HG03045 (cell line): ENCODE results near the gene RPL41.
"Not testable (repeated sequence)": the region's sequence is repeated elsewhere in the genome, so short reads cannot be mapped to it uniquely, and the experiment has no call there.

Experiments
- ATAC-seq: cut with Tn5 transposase; IDR thresholded peaks from one replicate; pipeline ENCODE4 v1.9.1; 2021; ENCODE audit warnings: mild to moderate bottlenecking, moderate library complexity; ENCODE audit not compliant: unreplicated experiment

RPL41 gene

GRCh38 chr12:56102683-56103065, 13.8 kb upstream of the RPL41 start:
- ATAC-seq, result no peak

GRCh38 chr12:56103066-56103711, 13.2 kb upstream of the RPL41 start:
- ATAC-seq, result no peak

GRCh38 chr12:56103823-56104108, 12.7 kb upstream of the RPL41 start:
- ATAC-seq, result no peak

DNA sequence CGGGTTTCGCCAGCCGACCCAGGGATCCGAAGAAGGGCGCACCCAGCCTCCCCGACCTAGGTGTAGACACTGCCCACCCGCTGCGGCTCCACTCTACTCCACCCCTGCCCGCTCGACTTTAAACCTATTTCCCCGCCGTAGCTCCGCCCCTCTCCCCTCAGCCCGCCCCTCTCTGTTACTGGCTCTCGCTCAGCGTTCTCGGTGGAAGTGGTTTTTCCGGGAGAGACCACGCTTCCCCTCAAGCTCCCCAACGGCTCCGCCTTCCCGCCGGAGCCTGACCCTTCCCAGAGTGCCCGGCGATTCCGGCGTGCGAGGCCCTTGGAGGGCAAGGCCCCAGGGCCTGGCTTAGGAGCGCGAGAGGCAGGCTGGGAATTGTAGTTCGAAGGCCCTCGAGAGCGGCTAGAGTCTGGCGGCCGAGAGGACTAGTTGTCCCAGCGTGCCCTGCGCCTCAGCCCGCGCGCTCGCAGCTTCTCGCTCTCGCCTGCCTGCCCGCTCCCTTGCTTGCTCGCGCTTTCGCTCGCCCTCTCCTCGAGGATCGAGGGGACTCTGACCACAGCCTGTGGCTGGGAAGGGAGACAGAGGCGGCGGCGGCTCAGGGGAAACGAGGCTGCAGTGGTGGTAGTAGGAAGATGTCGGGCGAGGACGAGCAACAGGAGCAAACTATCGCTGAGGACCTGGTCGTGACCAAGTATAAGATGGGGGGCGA, 12.2 kb upstream of the RPL41 start, which contains the start of gene PA2G4:
PA2G4 (plus strand) TSS at position 451 of the 706 bp plus-strand sequence; CDS start at position 630, 179 bp downstream.
- peak; percentile 93 for ATAC-seq

- no peak for ATAC-seq
Observed at GRCh38 chr12:56104815-56105608, 11.4 kb upstream of the RPL41 start.

- ATAC-seq, result no peak
Observed at GRCh38 chr12:56105609-56105902, 10.9 kb upstream of the RPL41 start.

DNA sequence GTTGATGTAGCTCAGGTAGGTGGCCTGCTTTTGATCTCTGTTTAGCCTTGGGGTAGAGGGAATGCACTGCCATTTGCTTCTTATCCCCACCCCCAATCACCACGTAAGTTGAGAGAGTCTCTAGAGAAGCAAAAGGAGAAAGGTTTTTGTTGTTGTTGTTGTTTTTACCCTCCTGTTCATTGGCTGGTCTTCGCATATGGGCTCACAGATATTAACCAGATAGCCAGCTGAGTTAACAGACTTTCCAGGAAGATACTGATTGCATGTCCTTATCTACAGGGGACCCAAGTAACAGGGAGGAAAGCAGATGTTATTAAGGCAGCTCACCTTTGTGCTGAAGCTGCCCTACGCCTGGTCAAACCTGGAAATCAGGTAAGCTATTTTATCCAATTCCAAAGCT, 9.2 kb upstream of the RPL41 start:
- ATAC-seq, result no peak

DNA sequence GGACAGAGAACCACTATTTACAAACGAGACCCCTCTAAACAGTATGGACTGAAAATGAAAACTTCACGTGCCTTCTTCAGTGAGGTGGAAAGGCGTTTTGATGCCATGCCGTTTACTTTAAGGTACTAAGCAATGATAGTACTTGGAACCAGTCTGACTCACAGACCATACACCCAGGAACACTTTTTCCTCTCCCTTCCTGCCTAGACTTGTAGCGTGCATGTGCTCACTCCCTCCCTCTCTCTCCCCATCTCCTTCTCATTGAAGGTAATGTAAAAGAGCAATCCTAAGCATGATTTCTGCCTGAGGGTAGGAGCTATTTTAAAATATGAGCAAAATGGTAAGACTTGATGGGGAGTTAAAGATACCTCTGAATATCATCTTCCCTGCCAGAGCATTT, 5.9 kb upstream of the RPL41 start:
- no peak for ATAC-seq

DNA sequence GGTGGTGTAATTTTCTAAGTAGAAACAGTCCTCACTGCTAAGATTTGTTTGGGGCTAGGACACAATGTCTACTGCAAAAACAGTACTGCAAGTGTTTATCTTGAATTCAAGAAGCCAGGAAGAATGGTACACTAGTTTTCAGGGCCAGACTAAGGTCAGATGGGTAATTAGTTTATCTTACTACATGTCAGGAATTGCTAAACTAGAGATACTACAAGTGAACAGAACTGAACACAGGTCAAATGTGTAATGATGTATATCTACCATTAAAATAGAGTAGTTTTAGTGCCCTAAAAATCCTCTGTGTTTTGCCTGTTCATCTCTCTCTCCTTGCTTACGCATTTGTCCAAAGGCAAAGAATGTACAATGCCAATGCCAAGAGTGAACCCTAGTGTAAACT, 2.3 kb upstream of the RPL41 start:
- ATAC-seq, result no peak

GRCh38 chr12:56115329-56115728, 1.1 kb upstream of the RPL41 start:
- no peak for ATAC-seq

GRCh38 chr12:56117082-56117706, 761 bp downstream of the RPL41 start:
- not testable (repeated sequence) for ATAC-seq

DNA sequence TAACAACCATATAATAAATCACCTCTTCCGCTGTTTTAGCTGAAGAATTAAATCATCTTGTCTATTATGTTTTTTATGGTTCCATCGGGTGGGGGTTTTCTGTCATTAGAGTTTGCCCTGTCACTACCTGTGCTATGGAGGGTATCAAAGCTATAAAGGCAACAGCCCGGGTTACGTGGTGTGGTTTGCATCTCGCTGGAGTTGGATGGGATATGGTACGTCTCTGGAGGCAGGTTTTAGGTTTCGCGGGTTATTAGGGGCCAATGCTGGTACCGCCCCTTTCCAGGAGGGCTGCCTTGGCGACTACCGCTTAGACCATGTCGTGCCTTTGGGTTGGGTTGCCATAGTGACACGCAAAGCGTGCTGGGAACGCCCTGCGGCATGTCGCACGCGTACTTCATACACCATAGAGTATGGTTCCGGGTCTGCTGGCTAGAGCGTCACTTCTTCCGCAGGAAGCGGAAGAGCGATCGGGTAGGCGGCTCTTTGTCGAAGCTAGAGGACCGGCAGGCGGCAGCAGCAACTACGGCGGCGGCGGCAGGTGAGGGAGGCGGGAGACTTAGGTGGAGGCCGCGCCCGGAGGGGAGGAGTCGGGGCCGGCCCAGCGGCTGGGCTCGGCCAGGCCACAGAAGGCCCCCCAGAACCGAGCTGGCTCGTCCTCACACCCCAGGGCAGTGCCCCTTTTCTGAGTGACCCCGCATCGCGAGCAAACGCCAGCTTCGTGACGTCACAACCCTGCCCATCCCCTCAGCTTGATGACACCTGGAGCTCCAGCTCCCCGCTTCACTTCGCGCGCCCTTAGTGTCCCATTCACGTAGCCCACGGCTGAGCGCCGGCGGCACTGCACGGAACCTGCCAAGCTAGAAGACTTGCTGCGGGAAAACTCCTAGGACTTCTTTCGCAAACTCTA, 1.6 kb downstream of the RPL41 start, which contains the start of gene ZC3H10:
ZC3H10 (plus strand) TSS at position 489 of the 910 bp plus-strand sequence. CDS start 2,297 bp downstream, outside the sequence.
- ATAC-seq, result peak; percentile 83

DNA sequence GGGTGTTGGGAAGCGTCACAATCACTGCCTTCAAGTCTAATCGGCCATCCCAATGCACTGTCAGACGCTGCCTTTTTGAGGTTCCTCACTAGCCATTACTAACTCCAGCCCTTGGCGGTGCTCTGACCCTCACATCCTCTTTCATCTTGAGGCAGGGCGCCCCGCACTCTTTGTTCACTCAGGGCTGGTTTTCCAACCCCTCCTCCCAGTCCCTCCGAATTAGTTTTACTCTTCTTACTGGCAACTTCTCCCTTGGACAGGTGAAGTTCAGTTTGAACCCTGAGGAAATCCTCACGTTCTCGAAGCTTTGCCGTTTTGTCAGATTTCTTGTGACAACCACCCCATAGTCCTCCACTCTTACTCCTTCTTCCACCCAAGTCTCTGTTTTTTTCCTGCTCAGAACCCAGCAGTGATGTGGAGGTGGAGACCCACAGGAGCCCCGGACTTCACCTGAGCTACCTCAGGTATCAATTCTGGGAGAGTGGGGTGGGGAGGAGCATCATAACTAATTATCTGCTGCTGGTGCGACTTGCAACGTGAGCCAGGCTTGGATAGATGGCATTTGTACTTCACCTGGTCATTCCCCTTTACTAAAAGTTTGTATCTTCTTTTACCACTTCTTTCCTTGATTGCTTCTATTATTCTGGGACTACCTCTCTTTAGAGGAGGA, 2.4 kb downstream of the RPL41 start:
- peak; percentile 1 for ATAC-seq

- no peak for ATAC-seq
Observed at GRCh38 chr12:56119361-56119796, 2.9 kb downstream of the RPL41 start.

DNA sequence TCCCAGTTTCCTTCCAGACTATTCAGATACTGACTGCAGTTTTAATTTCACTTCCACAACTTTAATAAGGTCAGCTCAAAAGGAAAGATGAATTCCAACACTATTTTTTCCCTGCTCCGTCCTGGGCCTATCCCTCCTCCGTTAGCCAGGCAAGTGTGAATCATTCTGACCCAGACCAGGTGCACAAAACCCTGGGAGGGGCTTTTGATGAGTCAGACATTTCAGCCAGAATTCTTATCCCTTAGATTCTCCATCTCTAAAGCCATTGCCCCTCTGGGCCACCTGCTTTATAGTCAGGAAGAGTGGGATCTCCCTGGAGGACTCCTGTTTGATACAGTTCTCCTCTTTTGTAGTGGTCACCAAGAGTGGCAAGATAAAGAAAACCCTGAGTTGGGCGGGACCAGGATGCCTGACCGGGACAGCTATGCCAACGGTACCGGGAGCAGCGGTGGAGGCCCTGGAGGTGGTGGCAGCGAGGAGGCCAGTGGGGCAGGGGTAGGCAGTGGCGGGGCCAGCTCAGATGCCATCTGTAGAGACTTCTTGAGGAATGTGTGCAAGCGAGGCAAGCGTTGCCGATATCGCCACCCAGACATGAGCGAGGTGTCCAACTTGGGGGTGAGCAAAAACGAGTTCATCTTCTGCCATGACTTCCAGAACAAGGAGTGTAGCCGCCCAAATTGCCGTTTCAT, 3.9 kb downstream of the RPL41 start:
- ATAC-seq, result no peak

DNA sequence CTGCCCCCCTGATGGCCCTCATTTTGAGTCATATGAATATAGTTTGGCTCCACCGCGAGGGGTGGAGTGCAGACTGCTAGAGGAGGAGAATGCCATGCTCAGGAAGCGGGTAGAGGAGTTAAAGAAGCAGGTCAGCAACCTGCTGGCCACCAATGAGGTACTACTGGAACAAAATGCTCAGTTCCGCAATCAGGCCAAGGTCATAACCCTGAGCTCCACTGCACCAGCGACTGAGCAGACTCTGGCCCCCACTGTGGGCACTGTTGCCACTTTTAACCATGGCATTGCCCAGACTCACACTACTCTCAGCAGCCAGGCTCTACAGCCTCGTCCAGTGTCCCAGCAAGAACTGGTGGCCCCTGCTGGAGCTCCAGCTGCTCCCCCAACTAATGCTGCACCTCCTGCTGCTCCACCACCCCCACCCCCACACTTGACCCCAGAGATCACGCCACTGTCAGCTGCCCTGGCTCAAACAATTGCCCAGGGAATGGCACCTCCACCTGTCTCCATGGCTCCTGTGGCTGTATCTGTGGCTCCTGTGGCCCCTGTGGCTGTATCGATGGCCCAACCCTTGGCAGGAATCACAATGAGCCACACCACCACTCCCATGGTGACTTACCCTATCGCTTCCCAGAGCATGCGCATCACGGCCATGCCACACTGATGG, 4.9 kb downstream of the RPL41 start:
- no peak for ATAC-seq

DNA sequence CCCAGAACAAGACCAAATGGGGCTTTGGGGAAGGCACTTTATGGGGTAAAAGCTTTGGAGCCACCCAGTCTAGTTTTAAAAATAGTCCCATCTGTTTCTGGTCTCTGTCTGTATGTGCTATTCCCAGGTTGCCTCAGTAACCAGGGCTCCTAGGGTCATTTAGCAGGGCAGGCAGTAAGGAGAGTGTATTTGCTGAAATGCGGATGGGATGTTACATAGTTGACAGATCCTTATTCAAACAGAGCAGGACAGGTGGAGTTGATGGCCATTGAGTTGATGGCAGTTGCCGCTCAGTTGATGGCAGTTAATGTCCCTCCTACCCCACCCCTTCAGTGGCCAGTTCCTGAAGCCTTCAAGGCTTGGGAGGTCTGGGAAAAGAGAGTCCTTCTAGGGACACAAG, 6.2 kb downstream of the RPL41 start:
- ATAC-seq, result no peak

GRCh38 chr12:56124133-56124532, 7.7 kb downstream of the RPL41 start:
- ATAC-seq, result no peak

GRCh38 chr12:56126732-56127239, 10.4 kb downstream of the RPL41 start:
- ATAC-seq, result no peak
